Measurements from ENCODE around the gene SH3BGR.
"Not testable (repeated sequence)": the region's sequence is repeated elsewhere in the genome, so short reads cannot be mapped to it uniquely, and the experiment has no call there.

SH3BGR gene

DNA sequence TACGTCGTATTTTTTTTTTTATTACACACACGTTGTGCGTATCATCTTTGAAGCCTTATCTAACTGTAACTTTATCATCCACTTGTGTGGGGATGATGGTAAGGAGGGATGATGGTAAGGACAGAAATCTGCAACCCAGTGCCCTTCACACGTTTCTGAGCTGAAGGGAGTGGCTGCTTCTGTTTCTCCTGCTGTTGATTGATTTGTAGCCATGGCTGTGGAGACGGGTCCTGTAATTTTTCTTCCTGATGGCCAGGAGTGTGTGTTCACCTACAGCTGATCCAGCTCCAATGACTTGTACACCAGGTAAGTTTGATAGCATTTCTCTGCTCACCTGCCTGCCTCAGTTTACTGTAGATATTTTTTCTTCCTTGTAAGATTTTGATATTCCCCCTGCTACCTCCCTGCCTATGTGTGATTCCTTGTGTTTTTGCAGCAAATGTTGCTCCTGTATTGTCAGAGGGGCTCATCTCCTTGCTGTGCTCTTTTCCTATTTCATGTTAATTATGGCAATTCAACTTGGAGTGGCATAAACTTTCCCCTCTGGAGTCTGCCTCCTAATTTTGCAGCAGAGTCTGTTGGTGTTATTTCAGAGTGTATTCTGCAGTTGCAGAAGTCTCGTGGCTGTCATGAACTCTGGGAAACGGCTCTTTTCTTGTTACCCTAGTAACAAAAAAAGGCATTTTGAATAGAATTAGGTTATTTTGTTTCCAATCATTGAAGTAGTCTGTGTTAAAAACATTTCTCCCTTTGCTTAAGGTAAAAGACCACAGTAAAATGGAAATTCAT is 64.1 kb downstream of the SH3BGR start:
- no peak for DNase-seq (ENCODE audit: low read depth)

DNA sequence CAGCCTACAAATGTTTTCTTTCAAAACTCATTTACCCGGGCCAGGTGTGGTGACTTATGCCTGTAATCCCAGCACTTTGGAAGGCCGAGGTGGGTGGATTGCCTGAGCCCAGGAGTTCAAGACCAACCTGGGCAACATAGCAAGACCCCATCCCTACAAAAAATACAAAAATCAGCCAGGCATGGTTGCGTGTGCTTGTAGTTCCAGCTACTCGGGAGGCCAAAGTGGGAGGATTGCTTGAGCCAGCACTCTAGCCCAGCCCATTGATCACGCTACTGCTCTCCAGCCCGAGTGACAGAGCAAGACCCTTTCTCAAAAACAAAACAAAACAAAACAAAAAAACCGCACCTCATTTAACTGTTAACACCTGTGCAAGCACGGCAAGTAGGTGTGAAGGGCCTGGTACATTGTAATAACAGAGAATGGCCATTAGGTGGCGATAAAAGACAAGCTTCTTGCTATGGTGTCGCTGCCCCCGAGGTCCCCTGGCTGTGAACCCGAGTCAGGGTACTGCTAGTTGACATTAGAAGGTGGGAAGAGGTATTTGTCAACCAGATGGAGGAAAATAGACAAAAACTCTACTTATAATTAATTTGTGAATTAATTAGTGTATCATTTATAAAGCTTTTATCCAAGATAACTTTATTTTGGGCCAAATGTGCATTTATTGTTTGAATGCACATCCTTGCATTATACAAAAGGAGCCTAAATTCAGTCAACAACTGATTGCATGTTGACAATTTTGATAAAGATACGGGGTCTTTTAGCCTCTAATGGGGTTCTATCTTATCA is 66.5 kb downstream of the SH3BGR start:
- no peak for DNase-seq (ENCODE audit: low read depth)

DNA sequence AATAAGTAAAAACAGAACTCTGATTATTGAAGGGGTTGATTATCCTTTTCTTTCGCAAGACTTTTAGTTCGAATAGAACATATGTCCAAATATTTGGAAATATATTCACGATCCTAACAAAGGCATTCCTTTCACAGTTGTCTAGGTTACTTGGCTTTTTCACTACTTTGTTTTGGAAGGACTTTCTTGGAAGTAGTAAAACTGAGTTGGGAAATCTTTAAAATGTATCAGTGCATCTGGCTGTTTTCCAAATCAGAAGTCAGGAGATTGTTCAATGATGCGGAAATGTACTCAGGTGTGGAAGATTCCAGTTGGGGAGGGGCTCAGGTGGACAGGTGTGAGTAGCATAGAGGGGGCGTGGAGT is 67.1 kb downstream of the SH3BGR start:
- no peak for DNase-seq (ENCODE audit: low read depth)

DNA sequence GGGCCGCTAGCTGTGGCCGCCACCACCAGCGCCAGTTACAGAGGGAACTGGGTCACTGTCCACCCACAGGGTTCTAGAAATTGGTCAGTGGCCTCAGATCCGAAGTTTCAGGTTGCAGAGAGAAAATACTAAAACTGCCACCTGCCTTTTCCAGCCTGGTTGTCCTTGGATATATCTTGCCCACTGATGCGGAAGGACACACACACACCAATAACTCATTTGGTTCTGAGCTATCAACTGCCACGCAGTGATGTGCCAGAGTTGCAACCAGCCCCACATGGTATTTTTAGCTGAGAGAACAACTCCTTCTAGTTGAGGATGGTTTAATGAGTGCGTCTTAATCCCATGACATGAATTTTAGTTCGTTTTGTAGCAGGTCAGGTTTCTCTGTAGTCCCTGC is 68.1 kb downstream of the SH3BGR start:
- no peak for DNase-seq (ENCODE audit: low read depth)

DNA sequence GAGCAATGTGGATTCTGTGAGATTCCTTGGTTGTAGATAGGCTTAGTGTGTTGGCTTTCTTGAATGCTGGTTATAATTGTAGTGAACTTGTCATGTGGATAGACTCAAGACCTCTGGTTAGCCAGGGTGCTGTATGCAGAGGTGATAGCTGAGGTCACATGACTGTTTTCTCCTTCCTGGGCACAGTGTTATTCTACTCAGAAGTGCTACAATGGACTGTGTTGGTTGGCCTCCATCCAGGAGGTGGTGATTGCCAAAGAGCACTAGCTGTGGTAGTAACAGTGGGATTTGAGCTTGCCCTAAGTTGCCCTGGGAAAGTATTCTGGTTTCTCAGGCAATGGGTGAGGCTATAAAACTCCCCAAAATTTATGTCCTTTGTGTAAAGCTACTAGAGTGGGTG is 71.6 kb downstream of the SH3BGR start:
- DNase-seq (ENCODE audit: low read depth), result no peak

DNA sequence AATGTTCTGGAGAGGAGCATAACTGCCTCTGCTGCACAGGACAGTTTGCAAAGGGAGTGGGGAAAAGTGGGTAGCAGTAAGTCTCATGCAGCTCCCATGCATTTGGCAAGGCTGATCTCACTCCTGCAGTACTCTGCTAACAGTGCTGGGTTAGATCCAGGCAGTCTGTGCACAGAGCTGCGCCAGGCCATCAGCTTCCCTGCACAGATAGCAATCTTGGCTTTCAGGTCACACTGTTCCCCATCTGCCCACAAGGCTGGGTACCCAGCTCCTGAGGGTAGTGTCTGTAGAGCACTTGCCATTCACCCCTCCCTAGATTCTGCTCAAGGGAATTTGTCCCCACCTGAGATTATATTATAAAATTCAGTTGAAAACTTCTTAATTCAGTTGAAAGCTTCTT is 72.1 kb downstream of the SH3BGR start:
- DNase-seq (ENCODE audit: low read depth), result no peak

DNA sequence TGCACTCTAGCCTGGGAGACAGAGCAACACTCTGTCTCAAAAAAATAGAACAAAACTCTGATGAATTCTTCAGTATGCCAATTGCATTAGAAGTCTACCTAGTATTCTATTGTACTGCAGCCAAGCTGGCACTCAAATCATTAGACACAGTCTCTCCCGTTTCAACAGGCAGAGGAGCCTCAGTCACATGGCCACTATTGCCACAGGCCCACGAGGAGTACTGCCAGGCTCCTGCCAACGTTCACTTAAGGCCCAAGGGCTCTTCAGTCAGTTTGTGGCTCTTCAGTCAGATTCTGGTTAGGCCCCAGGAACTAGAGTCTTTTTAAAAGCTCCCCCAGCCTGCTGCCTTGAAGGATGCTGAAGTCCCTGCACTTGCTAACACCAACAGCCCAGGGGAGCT is 73.4 kb downstream of the SH3BGR start:
- no peak for DNase-seq (ENCODE audit: low read depth)

DNA sequence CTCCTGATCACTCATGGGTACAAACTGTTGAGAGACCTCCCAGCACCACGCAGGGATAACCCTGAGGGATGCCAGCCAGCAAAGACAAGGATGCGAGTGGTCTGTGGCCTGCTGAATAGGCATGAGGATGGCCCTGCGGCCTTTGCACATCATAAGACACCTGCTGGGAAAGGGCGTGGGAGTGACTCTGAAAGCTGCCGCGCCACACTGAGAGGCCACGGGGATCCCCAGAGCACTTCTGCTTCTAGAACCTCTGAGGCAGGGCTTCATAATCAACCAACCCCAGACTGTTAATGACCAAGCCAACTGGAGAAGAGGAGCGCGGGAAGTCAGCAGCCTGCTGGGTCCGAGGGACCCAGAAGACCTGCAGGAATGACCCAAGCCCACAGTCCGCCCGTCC is 73.8 kb downstream of the SH3BGR start:
- no peak for DNase-seq (ENCODE audit: low read depth)

DNA sequence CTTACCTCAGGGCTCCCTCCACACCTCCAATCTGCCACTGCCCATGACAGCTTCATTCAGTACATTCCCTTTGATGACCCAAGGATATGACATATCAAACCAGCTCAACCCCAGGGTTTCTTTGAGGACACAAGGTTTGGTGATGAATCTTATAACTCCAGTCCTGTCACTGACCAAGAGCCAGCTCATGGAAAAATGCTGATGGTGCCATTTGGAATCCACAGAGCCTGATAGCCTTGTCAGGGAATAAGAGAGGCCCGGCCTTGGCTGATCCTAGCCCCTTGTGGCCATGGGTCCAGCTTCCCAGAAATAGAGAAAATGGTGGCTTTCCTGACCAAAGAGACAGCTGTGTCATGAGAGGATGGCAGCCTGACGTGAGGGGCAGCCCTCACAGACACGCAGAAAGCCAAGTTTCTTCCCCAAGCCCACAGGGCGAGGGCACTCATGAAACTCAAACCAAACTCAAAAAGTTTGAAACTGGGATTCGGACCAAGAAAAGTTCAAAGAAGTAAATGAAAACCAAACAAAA is 75.4 kb downstream of the SH3BGR start:
- DNase-seq (ENCODE audit: low read depth), result no peak

DNA sequence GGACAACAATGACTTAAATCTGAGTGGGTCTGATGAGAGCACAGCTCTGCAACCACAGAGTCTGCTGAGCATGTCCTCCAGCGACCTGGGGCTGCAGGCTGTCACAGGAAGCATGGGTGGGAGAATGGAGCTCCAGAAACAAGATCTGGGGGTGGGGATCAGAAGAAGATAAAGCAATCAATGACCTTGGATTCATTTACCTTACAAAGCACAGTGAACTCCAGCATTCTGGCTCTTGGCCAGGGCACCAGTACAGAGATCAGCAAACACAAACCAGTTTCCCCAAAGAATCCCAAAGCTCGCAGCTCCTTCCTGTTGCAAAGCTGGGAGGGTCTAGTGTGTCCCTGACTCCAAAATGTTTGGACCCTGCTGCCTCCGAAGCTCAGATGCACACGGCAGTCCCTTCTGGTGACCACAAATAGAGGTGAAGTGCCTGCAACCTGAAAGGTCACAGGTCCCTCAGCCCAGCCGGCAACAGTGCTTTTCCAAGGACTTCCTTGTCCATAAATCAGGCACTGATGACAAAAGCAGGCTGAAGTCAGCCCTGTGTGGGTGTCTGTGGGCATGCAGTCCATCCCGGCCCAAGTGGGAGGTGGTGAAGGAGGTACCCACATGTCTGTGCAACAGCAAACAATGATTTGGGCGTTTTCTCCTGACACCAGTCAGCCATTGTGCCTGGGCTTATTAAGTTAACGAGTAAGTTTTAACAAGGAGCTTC is 76.1 kb downstream of the SH3BGR start:
- DNase-seq (ENCODE audit: low read depth), result no peak

DNA sequence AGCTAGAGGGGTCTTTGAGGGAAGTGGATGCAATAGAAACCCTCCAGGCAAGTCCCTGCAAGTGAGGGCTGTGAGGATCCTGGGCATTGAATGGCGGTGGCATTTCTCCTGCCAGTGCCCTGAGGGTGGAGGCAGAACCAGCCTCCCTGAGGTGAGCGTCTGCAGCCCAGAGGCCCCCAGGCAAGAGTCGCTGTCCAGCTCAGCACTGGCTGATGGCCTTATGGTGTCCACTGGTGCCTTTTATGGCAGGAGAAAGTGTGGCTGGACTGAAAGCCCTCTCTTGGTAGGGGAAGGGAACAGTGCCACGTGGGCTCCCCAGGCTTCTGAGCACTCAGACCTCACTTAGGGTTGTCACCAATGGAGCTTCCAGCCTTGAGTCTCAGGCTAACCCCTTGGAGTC is 77.3 kb downstream of the SH3BGR start:
- no peak for DNase-seq (ENCODE audit: low read depth)

DNA sequence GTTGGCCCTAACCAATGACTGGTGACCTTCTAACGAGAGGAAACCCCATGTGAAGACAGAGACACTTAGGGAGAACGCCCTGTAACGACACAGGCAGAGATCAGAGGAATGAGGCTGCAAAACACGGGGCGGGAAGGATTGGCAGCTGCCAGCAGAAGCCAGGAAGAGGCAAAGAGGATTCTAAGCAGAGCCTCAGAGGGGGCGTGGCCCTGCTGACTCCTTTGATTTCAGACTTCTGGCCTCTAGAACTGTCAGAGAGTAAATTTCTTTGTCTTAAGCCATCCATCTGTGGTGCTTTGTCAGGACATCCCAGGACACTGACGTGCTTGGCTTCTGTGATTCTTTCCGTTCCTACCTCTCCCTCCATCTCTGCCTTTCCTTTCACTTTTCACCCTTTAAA is 79.3 kb downstream of the SH3BGR start:
- no peak for DNase-seq (ENCODE audit: low read depth)

DNA sequence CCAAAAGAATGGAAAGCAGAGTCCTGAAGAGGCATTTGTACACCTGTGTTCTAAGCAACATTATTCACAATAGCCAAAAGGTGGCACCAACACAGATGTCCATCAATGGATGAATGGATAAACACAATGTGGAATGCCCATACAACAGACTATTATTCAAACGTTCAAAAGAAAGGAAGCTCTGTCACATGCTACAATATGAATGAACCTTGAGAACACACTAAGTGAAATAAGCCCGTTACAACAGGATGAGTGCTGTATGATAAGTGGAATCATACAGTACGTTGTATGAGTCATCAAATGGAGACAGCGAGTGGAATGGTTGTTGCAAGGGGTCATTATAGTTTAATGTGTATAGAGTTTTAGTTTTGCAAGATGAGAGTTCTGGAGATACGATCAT is 80.1 kb downstream of the SH3BGR start:
- DNase-seq (ENCODE audit: low read depth), result no peak

DNA sequence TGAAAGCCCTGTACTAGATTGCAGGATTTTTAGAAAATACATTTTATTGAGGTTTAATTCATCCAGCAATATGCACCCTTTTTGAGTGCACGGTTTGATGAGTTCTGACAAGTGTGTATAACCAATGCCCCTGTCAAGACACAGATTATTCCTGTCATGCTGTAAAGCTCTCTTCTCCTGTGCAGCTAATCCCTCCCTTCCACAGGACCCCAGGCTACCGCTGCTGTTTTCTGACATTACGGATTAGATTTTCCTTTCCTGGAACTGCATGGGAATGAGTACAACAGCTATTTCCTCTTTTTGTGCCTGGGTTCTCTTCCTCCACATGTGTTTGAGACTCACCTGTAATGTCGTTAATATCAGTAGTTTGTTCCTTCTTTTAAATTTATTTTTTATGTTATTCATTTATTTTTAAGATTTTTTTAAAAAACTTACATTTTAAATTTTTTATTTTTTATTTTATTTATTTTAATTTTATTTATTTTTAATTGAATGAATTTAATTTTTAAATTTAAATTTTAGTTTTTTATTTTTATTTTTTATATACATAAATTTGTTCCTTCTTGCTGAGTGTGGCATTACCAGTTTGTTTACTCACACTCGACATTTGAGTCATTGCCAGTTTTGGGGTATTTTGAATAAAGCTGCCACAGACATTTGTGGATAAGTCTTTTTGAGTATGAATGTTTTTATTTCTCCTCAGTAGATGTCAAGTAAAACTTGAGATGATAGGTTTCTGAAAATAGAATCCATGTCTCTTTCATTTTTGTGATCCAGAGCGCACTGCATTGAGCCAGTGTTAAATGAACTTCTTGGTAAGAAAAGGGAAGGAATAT is 82.0 kb downstream of the SH3BGR start:
- no peak for DNase-seq (ENCODE audit: low read depth)

DNA sequence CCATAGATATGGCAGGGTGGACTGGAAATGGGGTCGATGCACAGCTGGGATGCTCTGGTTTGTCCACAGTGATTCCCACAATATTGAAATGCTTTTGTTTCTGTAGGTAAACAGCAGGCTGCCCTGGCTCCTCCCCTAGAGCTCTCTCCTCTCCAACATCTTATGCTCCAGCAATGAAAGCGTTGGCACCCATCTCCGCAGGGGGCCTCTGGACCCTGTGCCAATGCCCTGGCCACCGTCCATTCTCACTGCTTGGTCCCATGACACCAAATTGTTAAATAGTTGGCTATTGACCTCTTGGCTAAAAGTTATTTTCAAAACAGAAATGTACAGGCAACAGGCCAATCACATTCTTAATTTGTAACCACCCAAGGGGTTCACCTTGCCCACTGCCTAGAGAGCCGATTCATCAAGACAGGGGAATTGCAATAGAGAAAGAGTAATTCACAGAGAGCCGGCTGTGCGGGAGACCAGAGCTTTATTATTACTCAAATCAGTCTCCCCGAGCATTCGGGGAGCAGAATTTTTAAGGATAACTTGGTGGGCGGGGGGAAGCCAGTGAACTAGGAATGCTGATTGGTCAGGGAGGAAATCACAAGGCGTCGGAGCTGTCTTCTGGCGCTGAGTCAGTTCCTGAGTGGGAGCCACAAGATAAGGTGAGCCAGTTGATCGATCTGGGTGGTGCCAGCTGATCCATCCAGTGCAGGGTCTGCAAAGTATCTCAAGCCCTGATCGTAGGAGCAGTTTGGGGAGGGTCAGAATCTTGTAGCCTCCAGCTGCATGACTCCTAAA is 84.1 kb downstream of the SH3BGR start:
- no peak for DNase-seq (ENCODE audit: low read depth)

DNA sequence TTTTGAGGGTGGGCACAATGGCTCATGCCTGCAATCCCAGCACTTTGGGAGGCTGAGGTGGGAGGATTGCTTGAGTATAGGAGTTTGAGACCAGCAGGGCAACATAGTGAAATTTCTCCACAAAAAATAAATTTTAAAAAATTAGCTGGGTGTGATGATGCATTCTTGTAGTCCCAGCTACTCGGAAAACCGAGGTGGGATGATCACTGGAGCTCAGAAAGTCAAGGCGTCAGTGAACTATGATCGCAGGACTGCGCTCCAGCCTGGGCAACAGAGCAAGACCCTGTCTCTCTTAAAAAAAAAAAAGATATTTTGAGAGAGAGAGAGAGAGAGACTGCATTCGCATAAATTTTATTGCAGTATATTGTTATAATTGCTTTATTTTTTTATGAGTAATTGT is 85.1 kb downstream of the SH3BGR start:
- DNase-seq (ENCODE audit: low read depth), result no peak

DNA sequence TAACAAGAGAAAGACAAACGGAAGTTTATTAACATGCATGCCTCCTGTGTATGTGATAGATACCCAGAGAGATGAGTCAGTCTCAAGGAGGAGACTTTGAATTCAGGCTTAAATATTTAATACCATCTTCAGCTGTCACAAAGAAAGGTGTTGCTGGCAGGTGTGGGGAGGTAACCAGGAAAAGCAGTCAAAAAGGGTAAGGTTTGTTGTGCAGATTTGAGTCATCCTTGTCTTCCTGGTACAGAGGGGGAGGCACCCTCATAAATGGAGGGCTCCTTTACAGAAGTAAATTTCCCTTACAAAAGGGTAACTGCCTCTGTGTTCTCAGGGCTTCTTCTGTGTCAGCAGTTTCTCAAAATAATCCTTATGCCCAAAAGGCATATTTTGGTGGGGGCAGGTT is 85.8 kb downstream of the SH3BGR start:
- no peak for DNase-seq (ENCODE audit: low read depth)

DNA sequence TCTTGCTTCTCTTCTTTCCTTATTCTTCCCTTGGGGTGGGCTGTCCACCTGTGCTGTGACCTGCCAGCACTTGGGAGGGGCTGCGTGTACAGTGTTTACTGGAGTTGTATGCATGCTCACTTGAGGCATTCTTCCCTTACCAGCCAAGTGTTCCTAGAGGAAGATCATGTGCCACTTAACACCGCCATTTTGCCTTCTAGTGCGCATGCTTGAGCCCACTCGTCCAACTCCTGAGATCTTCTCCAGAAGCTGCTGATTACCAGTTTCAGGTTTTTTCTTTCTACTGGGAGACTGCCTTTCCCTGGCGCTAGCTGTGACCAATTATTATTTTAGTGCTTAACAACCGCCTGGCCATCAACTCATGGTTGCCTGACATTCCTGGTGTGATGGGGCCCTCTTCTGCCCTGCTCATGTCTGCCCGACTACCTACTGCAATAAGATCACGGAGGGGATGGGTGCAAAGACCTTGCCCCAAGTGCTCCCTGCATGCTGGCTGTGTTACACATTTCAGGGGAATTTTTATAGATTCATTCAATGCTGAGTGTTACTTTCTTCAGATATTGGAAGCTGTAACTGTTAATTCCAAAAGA is 86.8 kb downstream of the SH3BGR start:
- no peak for DNase-seq (ENCODE audit: low read depth)

DNA sequence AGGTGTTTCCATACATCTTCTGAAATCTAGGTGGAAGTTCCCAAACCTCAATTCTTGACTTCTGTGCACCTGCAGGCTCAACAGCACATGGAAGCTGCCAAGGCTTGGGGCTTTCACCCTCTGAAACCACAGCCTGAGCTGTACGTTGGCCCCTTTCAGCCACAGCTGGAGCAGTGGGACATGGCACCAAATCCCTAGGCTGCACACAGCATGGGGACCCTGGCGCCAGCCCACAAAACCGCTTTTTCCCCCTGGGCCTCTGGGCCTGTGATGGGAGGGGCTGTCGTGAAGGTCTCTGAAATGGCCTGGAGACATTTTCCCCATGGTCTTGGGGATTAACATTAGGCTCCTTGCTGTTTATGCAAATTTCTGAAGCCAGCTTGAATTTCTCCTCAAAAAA is 88.6 kb downstream of the SH3BGR start:
- DNase-seq (ENCODE audit: low read depth), result not testable (repeated sequence)

DNA sequence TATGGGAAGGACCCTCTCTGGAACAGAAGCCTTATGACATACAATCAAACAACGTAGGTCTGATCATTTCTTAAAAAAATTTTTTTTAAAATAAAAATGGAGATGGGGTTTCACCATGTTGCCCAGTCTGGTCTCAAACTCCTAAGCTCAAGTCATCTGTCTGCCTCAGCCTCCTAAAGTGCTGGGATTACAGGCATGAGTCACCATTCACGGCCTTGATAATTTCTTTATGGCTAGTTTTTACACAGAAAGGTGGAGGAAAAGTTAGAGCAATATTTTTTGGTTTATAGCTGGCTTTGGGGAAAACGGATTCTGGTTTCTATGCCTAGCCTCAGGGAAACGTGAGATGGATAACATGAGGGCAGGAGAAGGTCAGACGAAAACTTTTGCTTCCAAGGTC is 91.0 kb downstream of the SH3BGR start:
- DNase-seq (ENCODE audit: low read depth), result no peak

DNA sequence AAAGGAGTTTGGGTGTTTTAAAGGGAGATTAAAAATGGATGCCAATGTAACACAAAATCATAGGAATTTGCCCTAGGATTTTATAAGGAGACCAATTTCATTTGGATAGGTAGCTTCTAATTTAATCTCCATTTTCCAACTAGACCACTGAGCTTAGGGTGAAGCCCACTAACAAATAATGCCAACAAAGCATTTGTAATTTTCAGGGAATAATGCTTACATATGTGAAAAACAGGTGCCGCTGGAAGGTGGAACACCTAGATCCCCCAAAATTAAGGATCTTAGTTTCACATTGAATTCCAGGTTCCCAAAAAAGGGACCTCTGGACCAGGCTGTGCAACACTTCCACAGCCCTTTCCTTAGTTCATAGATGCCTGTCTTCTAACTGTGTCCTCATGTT is 94.8 kb downstream of the SH3BGR start:
- no peak for DNase-seq (ENCODE audit: low read depth)
